ENCODE results near the gene DPH7. TPM values are rescaled to one million over a fixed set of nuclear protein-coding genes. Genes with fewer than 3 reads are reported as not detected.
A peak's percentile ranks its signal among the peaks of the same experiment; 100 is the strongest.
"Not testable (repeated sequence)": the region's sequence is repeated elsewhere in the genome, so short reads cannot be mapped to it uniquely, and the experiment has no call there.

DPH7 gene
- total RNA-seq, 1 donor, result 20.3 TPM

DNA sequence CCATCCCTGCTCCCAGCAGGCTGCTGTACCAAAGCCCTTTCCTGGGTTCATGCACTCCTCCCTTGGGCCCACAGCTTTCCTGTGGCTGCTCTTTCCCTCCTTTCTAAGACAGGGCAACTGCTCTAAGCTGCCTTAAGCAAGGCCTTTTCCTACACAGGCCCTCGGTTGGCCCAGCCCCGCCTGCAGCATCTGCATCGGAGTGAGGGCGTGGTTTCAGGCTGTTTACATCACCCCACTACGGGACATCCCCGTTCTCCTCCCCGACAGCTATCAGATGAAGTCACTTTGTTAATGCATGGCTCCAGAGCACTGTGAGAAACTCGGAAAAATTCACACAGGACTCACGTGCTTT lies 3.4 kb downstream of the DPH7 start:
- Histone ChIP-seq H3K4me1 (ENCODE audit: insufficient read depth, low read length) (peaks cover 16% of the 10 kb centered on the region), H3K9me3 (ENCODE audit: low read depth, low read length) (no peaks in the 10 kb centered on the region), H3K4me3 (ENCODE audit: insufficient read depth, low read length) (no peak overlapping the region), H3K4me2 (ENCODE audit: insufficient read depth, low read length) (no peak overlapping the region), H3K36me3 (ENCODE audit: insufficient read depth, low read length) (peaks cover 31% of the 10 kb centered on the region), H3K27me3 (ENCODE audit: insufficient read depth, low read length) (no peaks in the 10 kb centered on the region), H3K79me2 (ENCODE audit: insufficient read depth, low read length) (peaks cover 62% of the 10 kb centered on the region), H4K20me1 (ENCODE audit: insufficient read depth, low read length) (peaks cover 20% of the 10 kb centered on the region), H2AFZ (ENCODE audit: low read length) (no peak overlapping the region), H3K27ac (ENCODE audit: low read depth, low read length) (no peak overlapping the region)
- TF ChIP-seq, protein P1, sequence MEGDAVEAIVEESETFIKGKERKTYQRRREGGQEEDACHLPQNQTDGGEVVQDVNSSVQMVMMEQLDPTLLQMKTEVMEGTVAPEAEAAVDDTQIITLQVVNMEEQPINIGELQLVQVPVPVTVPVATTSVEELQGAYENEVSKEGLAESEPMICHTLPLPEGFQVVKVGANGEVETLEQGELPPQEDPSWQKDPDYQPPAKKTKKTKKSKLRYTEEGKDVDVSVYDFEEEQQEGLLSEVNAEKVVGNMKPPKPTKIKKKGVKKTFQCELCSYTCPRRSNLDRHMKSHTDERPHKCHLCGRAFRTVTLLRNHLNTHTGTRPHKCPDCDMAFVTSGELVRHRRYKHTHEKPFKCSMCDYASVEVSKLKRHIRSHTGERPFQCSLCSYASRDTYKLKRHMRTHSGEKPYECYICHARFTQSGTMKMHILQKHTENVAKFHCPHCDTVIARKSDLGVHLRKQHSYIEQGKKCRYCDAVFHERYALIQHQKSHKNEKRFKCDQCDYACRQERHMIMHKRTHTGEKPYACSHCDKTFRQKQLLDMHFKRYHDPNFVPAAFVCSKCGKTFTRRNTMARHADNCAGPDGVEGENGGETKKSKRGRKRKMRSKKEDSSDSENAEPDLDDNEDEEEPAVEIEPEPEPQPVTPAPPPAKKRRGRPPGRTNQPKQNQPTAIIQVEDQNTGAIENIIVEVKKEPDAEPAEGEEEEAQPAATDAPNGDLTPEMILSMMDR (IDR thresholded peaks at IDR 0.05; ENCODE audit: extremely low read depth, low read depth, low read length), result no peak
- DNase-seq (ENCODE audit: insufficient read length, low spot score, missing footprints), result no peak

- Histone ChIP-seq H3K27ac (ENCODE audit: low read depth, low read length) (no peak overlapping the region), H3K79me2 (ENCODE audit: insufficient read depth, low read length) (peaks cover 70% of the 10 kb centered on the region), H3K4me3 (ENCODE audit: insufficient read depth, low read length) (no peak overlapping the region), H3K36me3 (ENCODE audit: insufficient read depth, low read length) (peaks cover 30% of the 10 kb centered on the region), H3K4me1 (ENCODE audit: insufficient read depth, low read length) (peaks cover 14% of the 10 kb centered on the region), H3K9me3 (ENCODE audit: low read depth, low read length) (no peaks in the 10 kb centered on the region), H4K20me1 (ENCODE audit: insufficient read depth, low read length) (peaks cover 20% of the 10 kb centered on the region), H3K27me3 (ENCODE audit: insufficient read depth, low read length) (no peaks in the 10 kb centered on the region), H3K4me2 (ENCODE audit: insufficient read depth, low read length) (no peak overlapping the region), H2AFZ (ENCODE audit: low read length) (no peak overlapping the region)
- peak; percentile 64 for DNase-seq (ENCODE audit: insufficient read length, low spot score, missing footprints)
- TF ChIP-seq, protein P1 (IDR thresholded peaks at IDR 0.05; ENCODE audit: extremely low read depth, low read depth, low read length), result no peak
Observed at GRCh38 chr9:137574192-137574591, 4.5 kb downstream of the DPH7 start.

- H3K9me3 ChIP-seq (ENCODE audit: low read depth, low read length), result no peaks in the 10 kb centered on the region
- no peaks in the 10 kb centered on the region for H3K4me1 ChIP-seq (ENCODE audit: insufficient read depth, low read length)
- no peak overlapping the region for H2AFZ ChIP-seq (ENCODE audit: low read length)
- H4K20me1 ChIP-seq (ENCODE audit: insufficient read depth, low read length), result peaks cover 6% of the 10 kb centered on the region
- DNase-seq (ENCODE audit: insufficient read length, low spot score, missing footprints), result peak; percentile 30
- peaks cover 42% of the 10 kb centered on the region for H3K79me2 ChIP-seq (ENCODE audit: insufficient read depth, low read length)
- no peaks in the 10 kb centered on the region for H3K27me3 ChIP-seq (ENCODE audit: insufficient read depth, low read length)
- H3K27ac ChIP-seq (ENCODE audit: low read depth, low read length), result no peak overlapping the region
- no peak overlapping the region for H3K4me3 ChIP-seq (ENCODE audit: insufficient read depth, low read length)
- no peak overlapping the region for H3K4me2 ChIP-seq (ENCODE audit: insufficient read depth, low read length)
- TF ChIP-seq, protein P1 (IDR thresholded peaks at IDR 0.05; ENCODE audit: extremely low read depth, low read depth, low read length), result no peak
- H3K36me3 ChIP-seq (ENCODE audit: insufficient read depth, low read length), result peaks cover 28% of the 10 kb centered on the region
Observed at GRCh38 chr9:137570566-137570965, 8.2 kb downstream of the DPH7 start.

DNA sequence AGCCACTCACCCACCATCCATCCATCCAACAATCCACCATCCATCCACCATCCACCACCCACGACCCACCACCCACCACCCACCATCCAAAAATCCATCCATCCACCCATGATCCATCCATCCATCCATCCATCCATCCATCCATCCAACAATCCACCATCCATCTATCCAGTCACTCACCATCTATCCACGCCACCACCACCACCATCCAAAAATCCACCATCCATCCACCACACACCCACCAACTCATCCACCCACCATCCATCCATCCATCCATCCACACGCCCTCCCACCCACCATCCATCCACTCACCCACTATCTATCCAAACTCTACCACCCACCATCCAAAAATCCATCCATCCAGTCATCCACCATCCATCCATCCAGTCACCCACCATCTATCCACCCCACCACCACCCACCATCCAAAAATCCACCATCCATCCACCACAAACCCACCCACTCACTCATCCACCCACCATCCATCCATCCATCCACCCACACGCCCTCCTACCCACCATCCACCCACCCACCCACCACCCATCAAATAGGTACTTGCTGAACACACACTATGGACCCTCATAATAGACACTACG lies 9.0 kb downstream of the DPH7 start:
- H3K4me2 ChIP-seq (ENCODE audit: insufficient read depth, low read length), result no peak overlapping the region
- peaks cover 33% of the 10 kb centered on the region for H3K79me2 ChIP-seq (ENCODE audit: insufficient read depth, low read length)
- no peaks in the 10 kb centered on the region for H3K9me3 ChIP-seq (ENCODE audit: low read depth, low read length)
- no peak overlapping the region for H3K4me3 ChIP-seq (ENCODE audit: insufficient read depth, low read length)
- no peak overlapping the region for H3K27ac ChIP-seq (ENCODE audit: low read depth, low read length)
- H3K36me3 ChIP-seq (ENCODE audit: insufficient read depth, low read length), result peaks cover 28% of the 10 kb centered on the region
- peak; percentile 41 for DNase-seq (ENCODE audit: insufficient read length, low spot score, missing footprints)
- peaks cover 2% of the 10 kb centered on the region for H4K20me1 ChIP-seq (ENCODE audit: insufficient read depth, low read length)
- no peaks in the 10 kb centered on the region for H3K4me1 ChIP-seq (ENCODE audit: insufficient read depth, low read length)
- TF ChIP-seq, protein P1 (IDR thresholded peaks at IDR 0.05; ENCODE audit: extremely low read depth, low read depth, low read length), result no peak
- no peaks in the 10 kb centered on the region for H3K27me3 ChIP-seq (ENCODE audit: insufficient read depth, low read length)
- H2AFZ ChIP-seq (ENCODE audit: low read length), result no peak overlapping the region

DNA sequence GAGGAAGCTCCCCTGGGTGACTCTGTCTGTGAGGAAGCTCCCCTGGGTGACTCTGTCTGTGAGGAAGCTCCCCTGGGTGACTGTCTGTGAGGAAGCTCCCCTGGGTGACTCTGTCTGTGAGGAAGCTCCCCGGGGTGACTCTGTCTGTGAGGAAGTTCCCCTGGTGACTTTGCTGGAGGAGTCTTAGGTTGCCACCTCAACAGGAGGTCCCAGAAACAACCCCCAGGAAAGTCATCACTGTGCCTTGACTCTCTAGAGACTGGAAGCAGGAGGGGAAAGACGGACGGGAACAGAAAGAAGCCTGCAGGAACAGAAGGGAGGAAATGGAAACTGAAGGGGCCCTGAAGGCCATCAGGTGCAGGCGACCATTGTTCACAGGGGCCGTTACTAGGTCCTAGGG lies 10.3 kb downstream of the DPH7 start:
- not testable (repeated sequence) for H3K27ac ChIP-seq (ENCODE audit: low read depth, low read length); H3K9me3 ChIP-seq (ENCODE audit: low read depth, low read length); H3K4me3 ChIP-seq (ENCODE audit: insufficient read depth, low read length); H3K27me3 ChIP-seq (ENCODE audit: insufficient read depth, low read length); DNase-seq (ENCODE audit: insufficient read length, low spot score, missing footprints); H3K4me1 ChIP-seq (ENCODE audit: insufficient read depth, low read length); H4K20me1 ChIP-seq (ENCODE audit: insufficient read depth, low read length); H2AFZ ChIP-seq (ENCODE audit: low read length); H3K4me2 ChIP-seq (ENCODE audit: insufficient read depth, low read length)
- peaks cover 29% of the 10 kb centered on the region for H3K36me3 ChIP-seq (ENCODE audit: insufficient read depth, low read length)
- H3K79me2 ChIP-seq (ENCODE audit: insufficient read depth, low read length), result peaks cover 25% of the 10 kb centered on the region
